HepG2 (cell line): ENCODE measurements around the gene CHIC2. TPM values are rescaled to one million over a fixed set of nuclear protein-coding genes. Genes with fewer than 3 reads are reported as not detected.

ENCODE experiments used
- AHR ChIP-seq: IDR thresholded peaks from 2 replicates; pipeline ENCODE4 v1.6.1; 2018; ENCODE audit warnings: missing genetic modification reagents, missing compliant biosample characterization
- GABPB1 ChIP-seq: IDR thresholded peaks from 2 replicates; pipeline ENCODE4 v1.6.1; 2016; ENCODE audit warnings: mild to moderate bottlenecking, missing genetic modification reagents, moderate library complexity, missing compliant biosample characterization
- IKZF1 ChIP-seq: fragments of 450-650 bp; IDR thresholded peaks from 2 replicates; pipeline ENCODE4 v1.7.1; 2016
- RBAK ChIP-seq: sonication (generic); formaldehyde crosslinking; IDR thresholded peaks from 2 replicates; pipeline ENCODE4 v1.5.1; 2020; ENCODE audit warnings: mild to moderate bottlenecking, missing genetic modification reagents
- SRSF1 ChIP-seq: fragments of 200-400 bp; formaldehyde crosslinking; optimal IDR thresholded peaks from 2 replicates; pipeline ENCODE3; 2017; ENCODE audit warnings: mild to moderate bottlenecking, low read depth, low read length, moderate library complexity
- TARDBP ChIP-seq: sonication (generic); formaldehyde crosslinking; IDR thresholded peaks from 2 replicates; pipeline ENCODE4 v1.8.0; 2022; ENCODE audit warnings: mild to moderate bottlenecking, missing genetic modification reagents
- TBL1XR1 ChIP-seq: fragments of 150-350 bp; IDR thresholded peaks from 2 replicates; pipeline ENCODE4 v1.6.1; 2014; ENCODE audit warnings: borderline replicate concordance, low read length; ENCODE audit not compliant: partially characterized antibody
- U2AF1 ChIP-seq: fragments of 200-400 bp; formaldehyde crosslinking; optimal IDR thresholded peaks from 2 replicates; pipeline ENCODE3; 2017; ENCODE audit warnings: mild to moderate bottlenecking, low read depth, low read length
- ZNF234 ChIP-seq: sonication (generic); formaldehyde crosslinking; conservative IDR thresholded peaks from 2 replicates; pipeline ENCODE4 v1.5.1; 2020; ENCODE audit warnings: mild to moderate bottlenecking, missing genetic modification reagents
- ZNF616 ChIP-seq: sonication (generic); formaldehyde crosslinking; IDR thresholded peaks from 2 replicates; pipeline ENCODE4 v1.5.0; 2020; ENCODE audit warnings: low read depth, mild to moderate bottlenecking, missing genetic modification reagents
- ZNF766 ChIP-seq: sonication (generic); formaldehyde crosslinking; IDR thresholded peaks from 2 replicates; pipeline ENCODE4 v1.5.0; 2020; ENCODE audit warnings: missing genetic modification reagents, borderline replicate concordance
- ZNF790 ChIP-seq: sonication (generic); formaldehyde crosslinking; IDR thresholded peaks from 2 replicates; pipeline ENCODE4 v1.8.0; 2022; ENCODE audit warnings: missing genetic modification reagents, mild to moderate bottlenecking, borderline replicate concordance
- ZSCAN12 ChIP-seq: sonication (generic); formaldehyde crosslinking; IDR thresholded peaks from 2 replicates; pipeline ENCODE4 v1.9.0; 2021; ENCODE audit warnings: mild to moderate bottlenecking, missing genetic modification reagents
- polyA plus RNA-seq, 8 experiments: library from polyadenylated mRNA; depleted of rRNA in 3 of 8; stranded (reverse) in 7 of 8; unstranded in 1 of 8; fragments of >200 nt; fragmentation: Illumina TruSeq in 4 of 8; extraction: Trizol in 4 of 8; gene quantifications; 2 replicates each; pipeline versions ENCODE4 v1.2.1 to v1.2.3, GENCODE V29; 2011 to 2016; ENCODE audit warnings: low read depth in 4 of 8, missing spikeins in 1 of 8, mixed read lengths in 1 of 8; ENCODE audit not compliant: insufficient read depth in 1 of 8
- total RNA-seq, 5 experiments: library from RNA; depleted of rRNA; stranded (reverse); fragments of >200 nt; fragmentation: Illumina TruSeq; extraction: Trizol; gene quantifications; 2 replicates each; pipeline ENCODE4 v1.2.3, GENCODE V29; 2016; ENCODE audit warnings: low read depth in 1 of 5
- TF ChIP-seq, protein P1 (sequence below): IDR thresholded peaks from 2 replicates; pipeline ENCODE4 v1.6.1; 2016; ENCODE audit warnings: missing genetic modification reagents, missing compliant biosample characterization
- TF ChIP-seq, protein P2 (sequence below): sonication (generic); formaldehyde crosslinking; IDR thresholded peaks from 2 replicates; pipeline ENCODE4 v1.4.0; 2020; ENCODE audit warnings: missing genetic modification reagents
- TF ChIP-seq, protein P3 (sequence below): sonication (generic); formaldehyde crosslinking; IDR thresholded peaks from 2 replicates; pipeline ENCODE4 v1.5.1; 2020; ENCODE audit warnings: mild to moderate bottlenecking, missing genetic modification reagents, borderline replicate concordance
- TF ChIP-seq, protein P4 (sequence below): sonication (generic); formaldehyde crosslinking; IDR thresholded peaks from 2 replicates; pipeline ENCODE4 v1.4.0; 2020; ENCODE audit warnings: missing genetic modification reagents, low read depth, mild to moderate bottlenecking, borderline replicate concordance

CHIC2 gene
- total and polyA plus RNA-seq, 2 of the 13 experiments (the other 11 are each of a cell fraction or from before 2014, with no cell fraction given): 10.0 to 17.2 TPM

- TF ChIP-seq, protein P1, sequence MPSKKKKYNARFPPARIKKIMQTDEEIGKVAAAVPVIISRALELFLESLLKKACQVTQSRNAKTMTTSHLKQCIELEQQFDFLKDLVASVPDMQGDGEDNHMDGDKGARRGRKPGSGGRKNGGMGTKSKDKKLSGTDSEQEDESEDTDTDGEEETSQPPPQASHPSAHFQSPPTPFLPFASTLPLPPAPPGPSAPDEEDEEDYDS (CRISPR knock-in tag): 0 out of 2 replicates have a peak, but pooled peaks have one; percentile 17
- TF ChIP-seq ZNF790 (no peak), ZNF766 (CRISPR knock-in tag) (peak; percentile 51; the same call in 1 of the 2 replicates), IKZF1 (no peak), ZNF234 (CRISPR knock-in tag) (no peak), AHR (no peak), GABPB1 (CRISPR knock-in tag) (peak; percentile 88), TBL1XR1 (no peak), ZNF616 (CRISPR knock-in tag) (peak; percentile 69; the same call in 1 of the 2 replicates), RBAK (CRISPR knock-in tag) (no peak), SRSF1 (no peak), U2AF1 (no peak), ZSCAN12 (CRISPR knock-in tag) (peak; percentile 59; the same call in 1 of the 2 replicates), TARDBP (CRISPR knock-in tag) (peak; percentile 45; the same call in 1 of the 2 replicates)
- TF ChIP-seq, protein P2, sequence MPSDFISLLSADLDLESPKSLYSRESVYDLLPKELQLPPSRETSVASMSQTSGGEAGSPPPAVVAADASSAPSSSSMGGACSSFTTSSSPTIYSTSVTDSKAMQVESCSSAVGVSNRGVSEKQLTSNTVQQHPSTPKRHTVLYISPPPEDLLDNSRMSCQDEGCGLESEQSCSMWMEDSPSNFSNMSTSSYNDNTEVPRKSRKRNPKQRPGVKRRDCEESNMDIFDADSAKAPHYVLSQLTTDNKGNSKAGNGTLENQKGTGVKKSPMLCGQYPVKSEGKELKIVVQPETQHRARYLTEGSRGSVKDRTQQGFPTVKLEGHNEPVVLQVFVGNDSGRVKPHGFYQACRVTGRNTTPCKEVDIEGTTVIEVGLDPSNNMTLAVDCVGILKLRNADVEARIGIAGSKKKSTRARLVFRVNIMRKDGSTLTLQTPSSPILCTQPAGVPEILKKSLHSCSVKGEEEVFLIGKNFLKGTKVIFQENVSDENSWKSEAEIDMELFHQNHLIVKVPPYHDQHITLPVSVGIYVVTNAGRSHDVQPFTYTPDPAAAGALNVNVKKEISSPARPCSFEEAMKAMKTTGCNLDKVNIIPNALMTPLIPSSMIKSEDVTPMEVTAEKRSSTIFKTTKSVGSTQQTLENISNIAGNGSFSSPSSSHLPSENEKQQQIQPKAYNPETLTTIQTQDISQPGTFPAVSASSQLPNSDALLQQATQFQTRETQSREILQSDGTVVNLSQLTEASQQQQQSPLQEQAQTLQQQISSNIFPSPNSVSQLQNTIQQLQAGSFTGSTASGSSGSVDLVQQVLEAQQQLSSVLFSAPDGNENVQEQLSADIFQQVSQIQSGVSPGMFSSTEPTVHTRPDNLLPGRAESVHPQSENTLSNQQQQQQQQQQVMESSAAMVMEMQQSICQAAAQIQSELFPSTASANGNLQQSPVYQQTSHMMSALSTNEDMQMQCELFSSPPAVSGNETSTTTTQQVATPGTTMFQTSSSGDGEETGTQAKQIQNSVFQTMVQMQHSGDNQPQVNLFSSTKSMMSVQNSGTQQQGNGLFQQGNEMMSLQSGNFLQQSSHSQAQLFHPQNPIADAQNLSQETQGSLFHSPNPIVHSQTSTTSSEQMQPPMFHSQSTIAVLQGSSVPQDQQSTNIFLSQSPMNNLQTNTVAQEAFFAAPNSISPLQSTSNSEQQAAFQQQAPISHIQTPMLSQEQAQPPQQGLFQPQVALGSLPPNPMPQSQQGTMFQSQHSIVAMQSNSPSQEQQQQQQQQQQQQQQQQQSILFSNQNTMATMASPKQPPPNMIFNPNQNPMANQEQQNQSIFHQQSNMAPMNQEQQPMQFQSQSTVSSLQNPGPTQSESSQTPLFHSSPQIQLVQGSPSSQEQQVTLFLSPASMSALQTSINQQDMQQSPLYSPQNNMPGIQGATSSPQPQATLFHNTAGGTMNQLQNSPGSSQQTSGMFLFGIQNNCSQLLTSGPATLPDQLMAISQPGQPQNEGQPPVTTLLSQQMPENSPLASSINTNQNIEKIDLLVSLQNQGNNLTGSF (CRISPR knock-in tag): no peak
- TF ChIP-seq, protein P3, sequence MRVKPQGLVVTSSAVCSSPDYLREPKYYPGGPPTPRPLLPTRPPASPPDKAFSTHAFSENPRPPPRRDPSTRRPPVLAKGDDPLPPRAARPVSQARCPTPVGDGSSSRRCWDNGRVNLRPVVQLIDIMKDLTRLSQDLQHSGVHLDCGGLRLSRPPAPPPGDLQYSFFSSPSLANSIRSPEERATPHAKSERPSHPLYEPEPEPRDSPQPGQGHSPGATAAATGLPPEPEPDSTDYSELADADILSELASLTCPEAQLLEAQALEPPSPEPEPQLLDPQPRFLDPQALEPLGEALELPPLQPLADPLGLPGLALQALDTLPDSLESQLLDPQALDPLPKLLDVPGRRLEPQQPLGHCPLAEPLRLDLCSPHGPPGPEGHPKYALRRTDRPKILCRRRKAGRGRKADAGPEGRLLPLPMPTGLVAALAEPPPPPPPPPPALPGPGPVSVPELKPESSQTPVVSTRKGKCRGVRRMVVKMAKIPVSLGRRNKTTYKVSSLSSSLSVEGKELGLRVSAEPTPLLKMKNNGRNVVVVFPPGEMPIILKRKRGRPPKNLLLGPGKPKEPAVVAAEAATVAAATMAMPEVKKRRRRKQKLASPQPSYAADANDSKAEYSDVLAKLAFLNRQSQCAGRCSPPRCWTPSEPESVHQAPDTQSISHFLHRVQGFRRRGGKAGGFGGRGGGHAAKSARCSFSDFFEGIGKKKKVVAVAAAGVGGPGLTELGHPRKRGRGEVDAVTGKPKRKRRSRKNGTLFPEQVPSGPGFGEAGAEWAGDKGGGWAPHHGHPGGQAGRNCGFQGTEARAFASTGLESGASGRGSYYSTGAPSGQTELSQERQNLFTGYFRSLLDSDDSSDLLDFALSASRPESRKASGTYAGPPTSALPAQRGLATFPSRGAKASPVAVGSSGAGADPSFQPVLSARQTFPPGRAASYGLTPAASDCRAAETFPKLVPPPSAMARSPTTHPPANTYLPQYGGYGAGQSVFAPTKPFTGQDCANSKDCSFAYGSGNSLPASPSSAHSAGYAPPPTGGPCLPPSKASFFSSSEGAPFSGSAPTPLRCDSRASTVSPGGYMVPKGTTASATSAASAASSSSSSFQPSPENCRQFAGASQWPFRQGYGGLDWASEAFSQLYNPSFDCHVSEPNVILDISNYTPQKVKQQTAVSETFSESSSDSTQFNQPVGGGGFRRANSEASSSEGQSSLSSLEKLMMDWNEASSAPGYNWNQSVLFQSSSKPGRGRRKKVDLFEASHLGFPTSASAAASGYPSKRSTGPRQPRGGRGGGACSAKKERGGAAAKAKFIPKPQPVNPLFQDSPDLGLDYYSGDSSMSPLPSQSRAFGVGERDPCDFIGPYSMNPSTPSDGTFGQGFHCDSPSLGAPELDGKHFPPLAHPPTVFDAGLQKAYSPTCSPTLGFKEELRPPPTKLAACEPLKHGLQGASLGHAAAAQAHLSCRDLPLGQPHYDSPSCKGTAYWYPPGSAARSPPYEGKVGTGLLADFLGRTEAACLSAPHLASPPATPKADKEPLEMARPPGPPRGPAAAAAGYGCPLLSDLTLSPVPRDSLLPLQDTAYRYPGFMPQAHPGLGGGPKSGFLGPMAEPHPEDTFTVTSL (CRISPR knock-in tag): peak; percentile 20; the same call in 1 of the 2 replicates
- TF ChIP-seq, protein P4, sequence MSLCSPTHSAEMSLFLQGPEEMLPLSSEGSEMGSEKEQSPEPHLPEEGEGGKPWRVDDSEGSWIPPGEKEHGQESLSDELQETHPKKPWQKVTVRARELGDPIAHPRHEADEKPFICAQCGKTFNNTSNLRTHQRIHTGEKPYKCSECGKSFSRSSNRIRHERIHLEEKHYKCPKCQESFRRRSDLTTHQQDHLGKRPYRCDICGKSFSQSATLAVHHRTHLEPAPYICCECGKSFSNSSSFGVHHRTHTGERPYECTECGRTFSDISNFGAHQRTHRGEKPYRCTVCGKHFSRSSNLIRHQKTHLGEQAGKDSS (CRISPR knock-in tag): no peak; the same call in 1 of the 2 replicates
These were observed at the start of gene CHIC2 (continued) for GRCh38 chr4:54064317-54065111.
